NCI-H69 (cell line): ENCODE data around the gene TCEANC2.

Source experiments
- DNase-seq: peaks from one replicate; lab custom pipeline; 2025; lab: John Stamatoyannopoulos, UW

Gene TCEANC2

DNA sequence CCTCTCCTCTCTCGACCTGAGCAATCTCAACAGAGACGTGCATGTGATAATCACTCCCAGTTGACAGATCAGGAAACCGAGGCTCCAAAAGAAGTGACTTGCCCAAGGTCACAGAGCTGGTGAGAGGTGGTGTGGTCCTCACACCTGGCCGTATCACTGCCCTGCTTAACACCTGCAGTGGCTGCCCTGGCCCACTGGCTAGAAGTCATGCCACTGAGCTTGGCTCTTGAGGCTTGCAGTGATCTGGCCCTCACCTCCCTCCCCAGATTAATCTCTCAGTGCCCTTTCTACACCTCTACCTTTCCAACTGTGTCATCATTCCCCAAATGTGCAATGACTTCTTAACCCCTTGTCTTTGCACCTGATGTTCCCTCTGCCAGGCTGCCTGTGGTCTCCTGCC, 60.6 kb downstream of the TCEANC2 start:
- DNase-seq = no peak

GRCh38 chr1:54114955-54115354, 61.5 kb downstream of the TCEANC2 start:
- peak; percentile 9 for DNase-seq

- DNase-seq = no peak
Measured at GRCh38 chr1:54115520-54115919, 62.1 kb downstream of the TCEANC2 start.

DNA sequence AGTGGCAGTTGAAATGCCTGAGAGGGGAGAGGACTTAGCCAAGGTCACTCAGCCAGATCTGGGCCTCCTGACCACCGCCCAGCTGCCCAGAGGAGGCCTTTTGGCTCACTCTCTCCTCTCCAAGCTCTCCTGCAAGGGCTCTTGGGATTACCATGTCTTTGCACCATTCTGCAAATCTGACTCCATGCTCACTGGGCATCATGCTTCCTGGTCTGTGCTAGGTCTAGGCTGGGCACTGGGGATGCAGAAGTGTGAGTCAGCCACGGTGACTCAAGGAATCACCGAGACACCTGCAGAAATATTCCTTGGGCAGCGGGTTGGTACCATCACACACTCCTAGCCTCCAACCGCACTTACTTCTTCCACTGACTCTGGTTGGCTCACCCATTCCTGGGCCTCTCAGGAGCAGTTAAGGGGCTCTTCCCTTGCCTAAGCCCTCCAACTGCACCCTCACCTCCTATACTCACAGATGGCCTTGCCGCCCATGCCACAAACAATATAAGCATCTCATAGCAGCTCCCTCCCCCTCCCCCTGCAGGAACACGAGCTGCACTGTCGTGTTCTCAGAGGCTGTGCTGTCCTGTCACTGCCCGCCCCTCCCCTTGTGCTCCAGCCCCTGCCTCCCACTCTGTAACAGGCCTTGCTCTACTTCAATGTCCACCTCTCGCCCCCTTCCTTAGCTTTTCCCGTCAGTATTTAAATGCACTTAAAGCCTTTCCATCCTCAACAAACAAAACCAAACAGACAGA, 64.6 kb downstream of the TCEANC2 start:
- DNase-seq = no peak

- DNase-seq = no peak
Measured at GRCh38 chr1:54118704-54119103, 65.3 kb downstream of the TCEANC2 start.

- no peak for DNase-seq
Measured at GRCh38 chr1:54120018-54120697, 66.8 kb downstream of the TCEANC2 start.

GRCh38 chr1:54120698-54121481, 67.5 kb downstream of the TCEANC2 start:
- peak; percentile 8 for DNase-seq

- peak; percentile 78 for DNase-seq
Measured at GRCh38 chr1:54121482-54122134, 68.2 kb downstream of the TCEANC2 start.

DNA sequence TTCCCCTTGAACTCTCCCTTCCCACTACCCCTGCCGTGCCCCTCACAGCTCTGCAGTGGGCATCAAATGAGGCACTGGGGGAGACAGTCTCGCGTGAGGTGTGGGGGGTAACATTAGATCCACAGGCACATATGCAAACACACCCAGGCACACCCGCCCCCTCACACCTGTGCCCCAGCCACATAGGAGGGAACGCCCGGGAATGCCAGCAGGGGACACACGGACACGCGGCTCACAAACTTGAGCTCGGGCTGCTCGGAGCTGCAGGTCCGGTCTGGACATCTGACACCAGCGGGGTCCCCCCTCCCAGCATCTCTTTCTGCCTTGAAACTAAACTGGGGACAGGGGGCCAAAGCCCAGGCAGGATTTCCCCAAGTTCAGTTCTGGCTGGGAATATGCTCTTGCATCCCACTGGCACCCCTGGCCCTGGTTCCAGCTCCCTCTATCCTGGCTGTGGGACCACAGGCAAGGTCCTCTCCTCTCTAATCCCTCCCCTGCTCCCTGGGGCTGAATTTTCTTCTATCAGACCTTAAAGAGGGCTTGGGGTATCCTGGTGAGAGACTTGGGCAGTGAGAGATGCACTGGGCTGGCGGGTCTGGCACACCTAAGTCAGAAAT, 68.8 kb downstream of the TCEANC2 start:
- DNase-seq = peak; percentile 41

GRCh38 chr1:54122992-54123391, 69.6 kb downstream of the TCEANC2 start:
- DNase-seq = no peak

- DNase-seq = peak; percentile 95
Measured at GRCh38 chr1:54124472-54124871, 71.1 kb downstream of the TCEANC2 start.

DNA sequence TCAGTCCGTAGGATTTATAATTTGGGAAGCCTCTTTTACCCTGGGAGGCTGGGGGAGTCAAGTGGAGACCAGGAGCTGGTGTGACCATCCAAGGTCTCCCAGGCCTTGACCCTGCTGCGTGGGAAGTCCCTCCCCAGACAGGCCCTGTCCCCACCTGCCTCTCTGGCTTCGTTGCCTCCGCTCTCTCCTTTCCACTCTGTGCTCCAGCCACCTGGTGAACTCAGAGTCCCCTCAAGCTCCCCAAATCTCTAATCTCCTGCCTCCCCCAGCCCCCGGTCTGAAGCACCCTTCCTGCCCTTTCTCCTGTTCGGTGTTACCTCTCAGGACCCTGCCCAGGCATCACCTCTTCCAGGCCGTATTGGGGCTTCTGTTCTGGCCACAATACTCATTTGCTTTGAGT, 71.5 kb downstream of the TCEANC2 start:
- DNase-seq = no peak

GRCh38 chr1:54125386-54126070, 72.1 kb downstream of the TCEANC2 start:
- peak; percentile 25 for DNase-seq

- no peak for DNase-seq
Measured at GRCh38 chr1:54126271-54126815, 72.9 kb downstream of the TCEANC2 start.

DNA sequence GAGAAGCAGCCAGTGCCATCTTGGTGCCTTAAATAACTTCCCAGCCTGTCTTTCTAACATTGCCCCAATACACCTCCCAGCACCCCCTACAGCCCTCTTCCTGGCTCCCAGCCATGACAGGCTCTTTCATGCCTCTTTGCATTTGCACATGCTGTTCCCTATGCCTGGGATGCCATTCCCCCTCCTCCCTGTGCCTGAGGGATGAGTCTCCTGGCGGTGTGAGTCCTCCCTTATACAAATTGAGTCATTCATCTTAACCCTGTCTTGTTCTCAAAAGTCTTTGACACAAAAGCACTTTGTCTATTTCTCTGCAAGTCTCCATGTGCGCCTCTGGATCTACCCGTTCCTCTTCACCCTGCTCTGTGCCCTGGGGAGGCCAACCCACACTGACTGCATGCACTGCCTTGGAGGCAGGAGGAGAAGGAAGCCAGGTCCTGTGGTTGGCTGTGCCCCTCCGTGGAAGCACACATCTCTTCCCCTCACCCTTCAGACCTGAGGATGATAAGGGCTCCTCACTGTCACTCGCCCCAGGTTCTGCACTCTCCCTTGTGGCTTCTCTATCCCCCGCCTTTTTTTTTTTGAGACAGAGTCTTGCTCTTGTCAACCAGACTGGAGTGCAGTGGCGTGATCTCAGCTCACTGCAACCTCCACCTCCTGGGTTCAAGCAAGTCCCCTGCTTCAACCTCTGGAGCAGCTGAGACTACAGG, 74.3 kb downstream of the TCEANC2 start:
- no peak for DNase-seq

DNA sequence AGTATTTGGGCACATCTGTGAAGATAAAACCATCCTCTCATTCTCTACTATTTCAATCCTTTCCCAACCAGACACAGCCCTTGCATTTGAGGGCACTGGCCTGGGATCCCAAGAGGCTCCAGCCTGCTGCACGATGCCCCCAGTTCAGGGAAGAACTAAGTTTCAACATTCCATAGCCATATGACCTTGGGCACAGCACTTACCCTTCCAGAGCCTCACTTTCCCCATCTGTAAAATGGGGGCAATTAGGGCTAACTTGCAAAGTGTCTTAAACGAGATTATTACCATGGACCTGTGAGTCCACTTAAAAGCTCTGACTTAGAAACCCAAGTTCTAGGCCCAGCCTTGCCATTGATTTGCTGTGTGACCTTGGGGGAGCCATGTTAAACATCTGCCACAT, 76.5 kb downstream of the TCEANC2 start:
- no peak for DNase-seq

DNA sequence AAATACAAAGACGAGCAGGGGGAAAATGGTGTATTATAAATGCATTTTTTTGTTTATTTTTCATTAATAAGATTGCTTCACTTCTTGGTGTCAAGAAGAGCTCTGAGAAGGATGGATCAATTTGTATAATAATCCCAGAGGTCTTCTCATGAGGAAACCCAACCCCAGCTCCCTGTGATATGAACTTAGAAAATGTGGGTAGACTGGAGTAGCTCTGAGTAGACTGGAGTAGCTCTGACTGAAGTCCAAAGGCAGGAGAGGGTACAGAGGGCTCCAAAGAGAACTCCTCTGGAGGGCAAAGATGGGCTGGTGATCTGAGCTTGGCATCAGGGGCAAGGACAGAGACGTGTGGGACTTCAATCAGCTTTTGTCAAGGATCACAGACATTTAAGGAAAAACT, 78.0 kb downstream of the TCEANC2 start:
- DNase-seq = no peak

- no peak for DNase-seq
Measured at GRCh38 chr1:54132495-54132894, 79.1 kb downstream of the TCEANC2 start.

- no peak for DNase-seq
Measured at GRCh38 chr1:54134295-54134694, 80.9 kb downstream of the TCEANC2 start.

DNA sequence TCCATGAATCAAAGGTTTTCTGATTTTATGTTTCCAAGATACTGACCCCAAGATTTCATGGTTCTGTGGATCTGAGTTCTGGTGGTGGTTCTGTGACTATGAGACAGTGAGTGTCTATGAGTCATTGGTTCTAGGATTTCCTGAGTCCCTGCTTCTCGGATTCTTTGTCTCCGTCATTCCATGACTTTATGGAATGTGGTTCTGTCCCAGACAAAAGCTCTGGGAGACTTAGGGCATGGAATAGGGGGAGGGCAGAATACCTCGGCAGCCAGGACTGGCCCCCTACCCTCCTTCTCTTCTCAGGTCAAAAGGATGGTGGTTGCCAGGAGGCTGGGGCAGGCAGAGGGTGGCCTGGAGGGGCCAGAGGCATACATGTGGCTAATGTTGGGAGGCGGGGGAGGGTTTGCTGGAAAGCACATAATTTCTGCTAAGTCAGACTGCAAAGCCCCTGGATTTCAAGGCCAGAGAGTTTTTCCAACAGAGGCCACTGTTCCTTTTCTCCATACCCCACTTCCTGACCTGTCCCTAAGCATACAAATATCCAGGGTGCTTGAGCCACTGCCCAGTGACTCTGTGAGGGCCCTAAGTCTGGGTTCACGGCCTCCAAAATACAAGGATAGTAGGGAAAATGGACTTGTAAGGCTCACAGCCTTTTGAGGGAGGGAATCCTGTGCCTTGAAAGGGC, 82.2 kb downstream of the TCEANC2 start:
- DNase-seq = no peak
